GM10248 (cell line): ENCODE measurements around the gene GRM8.

ENCODE experiments used
- CTCF ChIA-PET: fragments of 300-600 bp; sonication (Branson Sonifier 250); formaldehyde crosslinking; extraction: SDS; loops from one replicate; lab custom pipeline; 2021; ENCODE audit warnings: antibody characterized with exemption; lab: Yijun Ruan, JAX
- POLR2A ChIA-PET: fragments of 350-650 bp; sonication (Branson Sonifier 250); formaldehyde crosslinking; extraction: SDS; loops from one replicate; lab custom pipeline; 2020; ENCODE audit warnings: antibody characterized with exemption; lab: Yijun Ruan, JAX
- DNase-seq: peaks from one replicate; pipeline ENCODE4 v3.0.0; 2012; ENCODE audit errors: extremely low spot score
- CTCF ChIP-seq: IDR thresholded peaks from 2 replicates; pipeline ENCODE4 v1.5.1; 2012; ENCODE audit warnings: mild to moderate bottlenecking, low read depth; ENCODE audit errors: extremely low read depth, missing control alignments, control extremely low read depth

GRM8 gene

GRCh38 chr7:126993626-126994213, 259.0 kb downstream of the GRM8 start:
- CTCF ChIA-PET: no interaction called here
- POLR2A ChIA-PET: no interaction called here
- TF ChIP-seq CTCF: no peak

DNA sequence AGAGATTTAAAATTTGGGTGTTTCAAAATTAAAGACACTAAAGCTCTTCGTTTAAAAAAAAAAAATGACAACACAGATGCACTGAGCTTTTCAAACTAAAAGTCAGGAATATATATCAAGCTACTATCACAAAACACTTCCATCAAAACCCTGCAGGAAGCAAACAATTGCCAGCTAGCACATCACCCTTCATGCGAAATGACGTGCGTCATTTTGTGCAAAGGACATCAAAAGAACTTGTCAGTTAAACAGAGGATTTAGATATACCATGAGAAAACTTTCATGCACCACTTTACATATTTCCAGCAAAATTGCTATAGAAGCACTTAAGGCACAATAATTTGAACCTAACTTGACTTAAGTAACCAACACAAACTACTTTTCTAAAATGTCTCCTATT, 264.7 kb downstream of the GRM8 start:
- POLR2A ChIA-PET: no interaction called here
- CTCF ChIA-PET: no interaction called here
- DNase-seq: no peak
- TF ChIP-seq CTCF: no peak

More at GRCh38 chr7:126993626-126994213, 259.0 kb downstream of the GRM8 start:
- no peak for DNase-seq

- TF ChIP-seq CTCF: no peak
- ChIA-PET CTCF (interaction anchor here (1.1 to 1.4 kb wide), 2 partner anchors 10 to 21 kb away, joined by 3 to 4 read pairs; no protein-coding TSS in a partner anchor), POLR2A (no interaction called here)
- DNase-seq: no peak
Observed at GRCh38 chr7:126979722-126980121, 273.0 kb downstream of the GRM8 start.

GRCh38 chr7:126978865-126979264, 273.9 kb downstream of the GRM8 start:
- no peak for DNase-seq
- POLR2A ChIA-PET: no interaction called here
- CTCF ChIA-PET: no interaction called here
- TF ChIP-seq CTCF: no peak

- ChIA-PET CTCF (interaction anchor here (0.8 kb wide), 1 partner anchor 13 kb away, joined by 5 read pairs; no protein-coding TSS in a partner anchor), POLR2A (no interaction called here)
- DNase-seq: no peak
- no peak for TF ChIP-seq CTCF
Observed at GRCh38 chr7:126973066-126973465, 279.7 kb downstream of the GRM8 start.

DNA sequence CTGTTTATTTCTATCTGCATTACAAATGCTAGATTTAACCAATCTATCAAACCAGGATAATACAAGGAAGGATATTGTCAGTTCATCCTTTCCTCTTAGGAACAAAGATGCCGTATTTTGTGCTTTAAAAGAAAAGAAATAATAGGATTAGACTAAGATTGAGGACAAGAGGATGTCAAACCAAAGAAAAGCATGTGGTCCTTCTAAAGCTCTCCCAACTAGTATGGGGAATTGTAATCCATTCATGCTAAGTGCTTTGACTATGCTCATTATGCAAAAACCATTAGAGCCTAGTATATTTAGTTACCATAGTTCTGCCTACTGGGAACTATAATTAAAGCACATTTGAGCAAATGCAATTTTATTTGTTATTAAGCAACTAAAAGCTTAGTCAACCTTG, 280.2 kb downstream of the GRM8 start:
- POLR2A ChIA-PET: no interaction called here
- no peak for DNase-seq
- no peak for TF ChIP-seq CTCF
- CTCF ChIA-PET: interaction anchor here (0.8 kb wide), 1 partner anchor 14 kb away, joined by 5 read pairs; no protein-coding TSS in a partner anchor
